GM19324 (cell line): Measurements from ENCODE around the gene PYGM.
"Not testable (repeated sequence)": the region's sequence is repeated elsewhere in the genome, so short reads cannot be mapped to it uniquely, and the experiment has no call there.

ENCODE experiments used
- ATAC-seq: cut with Tn5 transposase; IDR thresholded peaks from one replicate; pipeline ENCODE4 v1.9.1; 2021; ENCODE audit warnings: mild to moderate bottlenecking, moderate library complexity; ENCODE audit not compliant: unreplicated experiment, low FRiP score

PYGM gene

GRCh38 chr11:64701956-64702355 is 57.8 kb downstream of the PYGM start:
- not testable (repeated sequence) for ATAC-seq

DNA sequence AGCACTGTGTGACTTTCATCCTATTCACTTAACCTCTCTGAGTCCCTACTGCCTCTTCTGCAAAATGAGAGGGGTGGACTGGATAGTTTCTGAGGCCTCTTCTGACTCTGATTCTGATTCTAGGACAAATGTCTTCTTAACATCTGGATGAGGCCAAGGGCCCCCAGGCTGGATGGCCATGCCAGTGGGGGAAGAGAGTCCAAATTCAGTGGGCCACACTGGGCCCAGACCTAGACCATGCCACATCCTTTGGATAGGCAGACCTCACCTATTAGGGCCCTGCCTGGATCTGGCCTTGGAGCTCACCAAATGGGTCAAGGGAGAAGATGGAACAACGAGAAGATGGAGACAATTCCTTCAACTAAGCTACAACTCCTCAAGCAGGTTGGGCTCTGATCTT is 61.3 kb downstream of the PYGM start:
- ATAC-seq, result no peak

DNA sequence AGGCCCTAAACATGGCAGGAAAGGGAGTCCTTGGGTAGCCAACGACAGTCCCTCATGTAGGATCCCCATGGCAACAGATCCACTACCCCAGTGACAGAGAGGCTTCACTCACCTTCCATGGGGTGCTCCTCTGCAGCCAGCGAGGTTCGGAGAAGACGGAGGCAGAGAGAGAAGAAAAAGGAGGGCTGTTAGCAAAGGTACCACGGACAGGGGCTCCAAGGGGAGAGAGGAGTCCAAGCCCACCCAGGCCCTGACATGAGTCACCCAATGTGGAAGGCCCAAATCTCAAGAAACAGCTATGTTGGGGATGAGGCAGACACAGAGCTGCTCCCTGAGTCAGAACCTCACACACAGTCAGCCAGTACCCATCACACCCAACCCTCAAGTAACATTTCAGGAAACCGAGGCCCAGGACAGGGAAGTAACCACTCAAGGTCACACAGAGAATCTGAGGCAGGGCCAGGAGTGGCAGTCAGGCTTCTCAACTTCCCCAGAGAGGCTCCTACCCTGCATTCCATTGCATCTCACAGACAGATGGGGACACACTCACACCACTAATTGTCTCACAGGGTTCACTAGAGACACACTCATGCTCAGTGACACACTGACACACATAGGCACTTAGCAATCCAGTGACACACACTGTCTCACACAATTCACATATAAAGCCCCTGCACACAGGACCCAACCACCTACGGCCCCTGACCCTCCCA is 62.0 kb downstream of the PYGM start:
- no peak for ATAC-seq
